CD8-positive, alpha-beta memory T cell (primary cell): Measurements from ENCODE around the gene SLC16A3. TPM values are rescaled to one million over a fixed set of nuclear protein-coding genes. Genes with fewer than 3 reads are reported as not detected.

Experiments used
- CTCF ChIA-PET: fragments of 350-600 bp; sonication (Branson Sonifier 250); formaldehyde crosslinking; loops from one replicate; lab custom pipeline; 2021; ENCODE audit warnings: antibody characterized with exemption; lab: Charles Lee
- POLR2A ChIA-PET: fragments of 350-600 bp; sonication (Branson Sonifier 250); formaldehyde crosslinking; loops from one replicate; lab custom pipeline; 2021; ENCODE audit warnings: antibody characterized with exemption; lab: Charles Lee
- DNase-seq, 5 donors: peaks; one replicate each; pipeline versions ENCODE4 v3.0.0 to v3.0.0-alpha.2; 2020 to 2022; ENCODE audit warnings: mixed read lengths in 1 of 5
- H3K27ac ChIP-seq: one replicate; pipeline ENCODE4 v1.7.0; 2013; ENCODE audit warnings: low read depth, mild to moderate bottlenecking, low read length, moderate library complexity
- H3K27me3 ChIP-seq: 2 replicates; pipeline ENCODE4 v1.7.0; 2013; ENCODE audit warnings: low read length, mild to moderate bottlenecking; ENCODE audit not compliant: insufficient read depth, poor library complexity, severe bottlenecking
- H3K36me3 ChIP-seq: 2 replicates; pipeline ENCODE4 v1.7.0; 2013; ENCODE audit warnings: mild to moderate bottlenecking, low read length, moderate library complexity; ENCODE audit not compliant: insufficient read depth
- H3K4me1 ChIP-seq: 2 replicates; pipeline ENCODE4 v1.7.0; 2013; ENCODE audit warnings: mild to moderate bottlenecking, low read length, moderate library complexity; ENCODE audit not compliant: insufficient read depth
- H3K4me3 ChIP-seq: 2 replicates; pipeline ENCODE4 v1.7.0; 2013; ENCODE audit warnings: mild to moderate bottlenecking, low read length
- H3K9me3 ChIP-seq: 2 replicates; pipeline ENCODE4 v1.7.0; 2013; ENCODE audit warnings: mild to moderate bottlenecking, low read length
- H3K27ac Mint-ChIP-seq, 8 donors: one replicate each; pipeline ENCODE4 v1.8.0; 2020 to 2021; ENCODE audit warnings: mixed read lengths in 8 of 8, mild to moderate bottlenecking in 6 of 8, inconsistent platforms in 3 of 8, moderate library complexity in 3 of 8
- H3K27me3 Mint-ChIP-seq, 2 donors: one replicate each; pipeline ENCODE4 v1.8.0; 2020 to 2021; ENCODE audit warnings: mixed read lengths in 2 of 2, mild to moderate bottlenecking in 1 of 2, moderate library complexity in 1 of 2
- H3K36me3 Mint-ChIP-seq, 3 donors: one replicate each; pipeline ENCODE4 v1.8.0; 2020 to 2021; ENCODE audit warnings: mixed read lengths in 3 of 3, inconsistent platforms in 1 of 3, mild to moderate bottlenecking in 1 of 3
- H3K4me1 Mint-ChIP-seq, 3 donors: one replicate each; pipeline ENCODE4 v1.8.0; 2020 to 2021; ENCODE audit warnings: mixed read lengths in 3 of 3, inconsistent platforms in 1 of 3, mild to moderate bottlenecking in 1 of 3
- H3K4me3 Mint-ChIP-seq, 7 donors: one replicate each; pipeline ENCODE4 v1.8.0; 2020 to 2021; ENCODE audit warnings: mixed read lengths in 7 of 7, mild to moderate bottlenecking in 6 of 7, moderate library complexity in 4 of 7, inconsistent platforms in 2 of 7
- H3K9me3 Mint-ChIP-seq, 5 donors: one replicate each; pipeline ENCODE4 v1.8.0; 2020 to 2022; ENCODE audit warnings: mixed read lengths in 5 of 5, mild to moderate bottlenecking in 3 of 5, moderate library complexity in 2 of 5, inconsistent platforms in 1 of 5
- polyA plus RNA-seq: library from polyadenylated mRNA; unstranded; fragments of 300-500 nt; fragmentation: Illumina TruSeq; gene quantifications from one replicate; pipeline ENCODE4 v1.2.3, GENCODE V29; 2021
- total RNA-seq, 2 experiments: library from RNA; stranded (reverse); gene quantifications; one replicate each; pipeline ENCODE4 v1.2.3, GENCODE V29; 2021

SLC16A3 gene
- total and polyA plus RNA-seq, 3 experiments from 2014 or later, result 3.3 to 31.8 (median 27.5) TPM

DNA sequence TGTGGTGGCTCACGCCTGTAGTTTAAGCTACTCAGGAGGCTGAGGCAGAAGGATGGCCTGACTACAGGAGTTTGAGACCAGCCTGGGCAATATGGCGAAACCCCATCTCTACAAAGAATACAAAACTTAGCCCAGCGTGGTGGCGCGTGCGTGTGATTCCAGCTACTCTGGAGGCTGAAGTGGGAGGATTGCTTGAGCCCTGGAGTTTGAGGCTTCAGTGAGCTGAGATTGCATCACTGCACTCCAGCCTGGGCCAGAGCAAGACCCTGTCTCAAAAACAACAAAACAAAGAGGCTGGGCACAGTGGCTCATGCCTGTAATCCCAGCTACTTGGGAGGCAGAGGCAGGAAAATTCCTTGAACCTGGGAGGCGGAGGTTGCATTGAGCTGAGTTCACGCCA lies 51.7 kb downstream of the SLC16A3 start:
- peak overlapping the region in 2 of 8 donors; percentile 48 to 85 for H3K27ac Mint-ChIP-seq
- peaks cover 18% of the 10 kb centered on the region for H3K4me1 ChIP-seq

DNA sequence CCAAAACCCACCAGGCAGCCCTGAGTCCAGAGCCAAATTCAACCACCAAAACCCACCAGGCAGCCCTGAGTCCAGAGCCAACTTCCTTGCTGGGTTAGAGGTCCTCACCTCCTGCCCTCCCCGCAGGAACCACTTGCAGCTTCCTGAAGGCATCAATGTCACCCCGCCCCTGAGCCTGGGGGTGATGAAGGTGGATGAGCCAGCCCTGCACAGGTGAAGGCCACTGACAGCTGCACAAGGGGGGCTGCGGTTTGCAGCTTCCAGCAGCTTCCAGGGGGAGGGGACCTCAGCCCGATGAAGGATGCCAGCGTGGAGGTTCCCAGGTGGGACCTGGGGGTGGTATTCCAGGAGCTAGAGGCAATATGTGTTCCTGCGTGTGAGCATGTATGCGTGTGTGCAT lies 52.2 kb downstream of the SLC16A3 start:
- Mint-ChIP-seq H3K9me3 (no peaks in the 10 kb centered on the region), H3K4me3 (peak overlapping the region in 3 of 7 donors; percentile 20 to 68 (median 27)), H3K27me3 (no peaks in the 10 kb centered on the region), H3K4me1 (peaks cover 14 to 22% (median 14%) of the 10 kb centered on the region in 3 donors), H3K27ac (peak overlapping the region in 5 of 8 donors; percentile 44 to 91 (median 64)), H3K36me3 (no peaks in the 10 kb centered on the region)
- DNase-seq, result no peak
- H3K4me3 ChIP-seq, result no peak overlapping the region
- ChIA-PET POLR2A (no interaction called here), CTCF (no interaction called here)
- H3K4me1 ChIP-seq, result peaks cover 18% of the 10 kb centered on the region
- no peak overlapping the region for H3K27ac ChIP-seq
- no peaks in the 10 kb centered on the region for H3K36me3 ChIP-seq
- H3K9me3 ChIP-seq, result no peaks in the 10 kb centered on the region
- no peaks in the 10 kb centered on the region for H3K27me3 ChIP-seq

More for the DNA sequence above, 51.7 kb downstream of the SLC16A3 start:
- no peaks in the 10 kb centered on the region for H3K36me3 Mint-ChIP-seq
- H3K4me3 Mint-ChIP-seq, result no peak overlapping the region
- Histone ChIP-seq H3K36me3 (no peaks in the 10 kb centered on the region), H3K4me3 (no peak overlapping the region), H3K9me3 (no peaks in the 10 kb centered on the region), H3K27ac (no peak overlapping the region), H3K27me3 (no peaks in the 10 kb centered on the region)
- DNase-seq, result no peak
- ChIA-PET POLR2A (no interaction called here), CTCF (interaction anchor here (1.2 kb wide), 1 partner anchor 16 kb away, joined by 3 read pairs; no protein-coding TSS in a partner anchor)
- H3K27me3 Mint-ChIP-seq, result no peaks in the 10 kb centered on the region
- no peaks in the 10 kb centered on the region for H3K9me3 Mint-ChIP-seq
- H3K4me1 Mint-ChIP-seq, result peaks cover 14 to 22% (median 14%) of the 10 kb centered on the region in 3 donors

DNA sequence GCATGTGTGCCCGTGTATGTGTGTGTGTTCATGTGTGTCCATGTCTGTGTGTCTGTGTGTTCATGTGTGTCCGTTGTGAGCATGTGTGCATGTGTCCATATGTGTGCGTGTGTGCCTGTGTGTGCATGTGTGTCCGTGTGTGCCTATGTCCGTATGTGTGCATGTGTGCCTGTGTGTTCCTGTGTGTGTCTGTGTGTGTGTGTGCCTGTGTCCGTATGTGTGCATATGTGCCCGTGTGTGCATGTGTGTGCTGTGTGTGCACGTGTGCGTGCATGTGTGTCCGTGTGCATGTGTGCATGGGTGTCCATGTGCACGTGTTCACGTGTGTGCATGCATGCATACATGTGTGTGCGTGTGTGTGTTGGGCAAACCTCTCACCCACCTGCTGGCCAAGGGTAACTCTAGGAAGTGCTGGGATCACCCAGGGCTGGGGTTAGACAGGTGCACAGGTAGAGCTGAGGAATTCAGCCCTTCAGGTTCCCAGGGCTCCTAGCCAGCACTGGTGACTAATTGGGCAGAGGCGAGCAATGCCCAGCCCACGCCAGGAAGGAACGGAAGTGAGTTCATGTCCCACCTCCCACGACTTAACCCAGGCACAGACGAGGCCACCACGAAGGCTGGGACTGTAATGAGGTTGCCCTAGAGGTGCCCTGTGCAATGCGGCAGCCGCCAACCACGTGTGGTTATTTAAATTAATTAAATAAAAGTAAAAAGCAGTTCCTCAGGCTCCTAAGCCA lies 52.8 kb downstream of the SLC16A3 start:
- Mint-ChIP-seq H3K9me3 (no peaks in the 10 kb centered on the region), H3K27ac (peak overlapping the region in 6 of 8 donors; percentile 26 to 76 (median 54)), H3K27me3 (no peaks in the 10 kb centered on the region), H3K4me1 (peaks cover 14 to 22% (median 14%) of the 10 kb centered on the region in 3 donors), H3K36me3 (no peaks in the 10 kb centered on the region), H3K4me3 (peak overlapping the region in 4 of 7 donors; percentile 0 to 68 (median 34))
- Histone ChIP-seq H3K27me3 (no peaks in the 10 kb centered on the region), H3K36me3 (no peaks in the 10 kb centered on the region), H3K4me3 (no peak overlapping the region), H3K9me3 (no peaks in the 10 kb centered on the region), H3K27ac (no peak overlapping the region), H3K4me1 (peaks cover 18% of the 10 kb centered on the region)
- ChIA-PET POLR2A (no interaction called here), CTCF (no interaction called here)
- DNase-seq, result no peak

DNA sequence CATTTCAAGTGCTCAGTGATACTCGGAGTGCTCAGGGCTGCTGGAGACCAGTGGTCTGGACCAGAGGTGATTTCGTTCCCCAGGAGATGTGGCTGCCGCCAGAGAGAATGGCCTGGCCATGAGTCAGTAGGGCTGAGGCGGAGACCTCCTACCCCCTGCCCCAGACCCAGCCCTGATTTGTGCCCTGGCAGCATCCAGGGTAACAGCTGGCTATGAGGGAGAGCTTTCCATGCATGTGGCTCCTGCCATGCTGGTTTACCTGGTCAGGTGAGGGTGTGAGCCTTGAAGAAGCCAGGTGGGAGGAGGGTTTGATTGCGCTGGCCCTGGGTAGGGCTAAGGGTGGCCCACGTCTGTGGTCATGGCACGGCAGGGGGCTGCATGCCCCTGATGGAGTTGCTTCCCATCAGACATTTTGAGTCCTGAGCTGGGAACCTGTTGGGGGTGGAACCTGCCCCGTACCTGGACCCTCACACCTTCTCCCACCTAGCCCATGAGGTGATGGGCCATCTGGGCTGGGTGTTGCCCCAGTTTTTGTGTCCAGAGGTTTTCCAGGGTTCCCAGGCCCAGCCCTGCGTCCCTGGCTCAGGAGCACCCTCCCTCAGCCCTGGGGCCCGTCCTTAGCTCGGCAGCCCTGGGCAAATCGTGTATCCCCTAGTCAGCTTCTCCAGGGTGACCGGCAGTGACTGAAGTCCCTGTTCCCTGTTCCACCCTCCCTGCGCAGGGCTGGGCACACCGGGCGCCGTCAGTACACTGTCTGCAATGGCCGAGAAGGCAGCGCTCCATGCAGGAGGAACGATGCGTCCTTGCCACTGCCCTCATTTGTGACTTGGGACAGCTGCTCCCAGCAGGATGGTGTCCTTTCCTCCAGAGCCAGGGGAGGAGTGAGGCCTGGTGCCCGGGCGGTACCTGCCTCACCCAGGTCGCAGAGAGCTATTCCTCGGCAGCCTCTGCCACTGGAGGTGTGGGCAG lies 53.7 kb downstream of the SLC16A3 start:
- DNase-seq, result no peak
- H3K4me1 ChIP-seq, result peaks cover 18% of the 10 kb centered on the region
- peak overlapping the region in 1 of 7 donors; percentile 38 for H3K4me3 Mint-ChIP-seq
- no peak overlapping the region for H3K27ac ChIP-seq
- no peaks in the 10 kb centered on the region for H3K27me3 ChIP-seq
- no peaks in the 10 kb centered on the region for H3K27me3 Mint-ChIP-seq
- H3K9me3 ChIP-seq, result no peaks in the 10 kb centered on the region
- ChIA-PET CTCF (interaction anchor here (1.2 kb wide), 1 partner anchor 21 kb away, joined by 5 read pairs; no protein-coding TSS in a partner anchor), POLR2A (interaction anchor here (1.0 to 1.2 kb wide), 2 partner anchors 9 to 11 kb away, joined by 3 read pairs; no protein-coding TSS in a partner anchor)
- no peaks in the 10 kb centered on the region for H3K36me3 ChIP-seq
- H3K36me3 Mint-ChIP-seq, result no peaks in the 10 kb centered on the region
- H3K4me3 ChIP-seq, result no peak overlapping the region
- no peaks in the 10 kb centered on the region for H3K9me3 Mint-ChIP-seq
- H3K27ac Mint-ChIP-seq, result no peak overlapping the region
- peaks cover 14 to 22% (median 14%) of the 10 kb centered on the region in 3 donors for H3K4me1 Mint-ChIP-seq

DNA sequence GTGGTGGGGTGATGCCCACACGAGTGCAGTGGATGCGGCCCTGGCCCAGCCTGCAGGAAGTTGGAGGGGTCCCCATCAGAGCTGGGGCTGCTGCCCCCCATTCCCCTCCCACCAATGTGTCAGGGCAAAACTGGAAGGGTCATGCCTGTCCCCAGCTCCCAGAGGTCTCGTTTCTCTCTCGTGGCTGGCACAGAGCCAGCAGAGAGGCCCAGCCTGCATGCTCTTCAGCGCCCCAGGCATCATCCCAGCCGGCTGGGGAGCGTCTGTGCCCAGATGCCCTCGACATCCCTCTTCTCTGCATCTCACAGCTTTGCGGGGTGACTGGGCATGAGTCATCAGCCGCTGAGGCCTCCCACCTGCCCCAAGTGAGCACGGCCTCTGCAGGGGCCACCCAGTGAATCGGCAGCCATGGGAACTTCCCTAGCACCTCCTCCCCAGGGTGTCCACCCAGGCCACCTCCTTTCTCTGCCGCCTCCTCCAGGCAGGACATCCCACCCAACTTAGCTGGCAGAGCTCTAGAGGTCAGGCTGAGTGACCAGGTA lies 54.4 kb downstream of the SLC16A3 start:
- H3K27ac Mint-ChIP-seq, result no peak overlapping the region
- H3K4me1 Mint-ChIP-seq, result peaks cover 14 to 22% (median 14%) of the 10 kb centered on the region in 3 donors
- no peak for DNase-seq
- H3K9me3 Mint-ChIP-seq, result no peaks in the 10 kb centered on the region
- no peak overlapping the region for H3K27ac ChIP-seq
- no peaks in the 10 kb centered on the region for H3K9me3 ChIP-seq
- H3K27me3 ChIP-seq, result no peaks in the 10 kb centered on the region
- H3K27me3 Mint-ChIP-seq, result peaks cover 0 to 1% of the 10 kb centered on the region in 2 donors
- H3K36me3 Mint-ChIP-seq, result no peaks in the 10 kb centered on the region
- H3K4me3 ChIP-seq, result no peak overlapping the region
- ChIA-PET POLR2A (interaction anchor here (1.0 to 1.2 kb wide), 2 partner anchors 9 to 10 kb away, joined by 3 read pairs; no protein-coding TSS in a partner anchor), CTCF (interaction anchor here (1.2 kb wide), 1 partner anchor 22 kb away, joined by 5 read pairs; no protein-coding TSS in a partner anchor)
- H3K36me3 ChIP-seq, result no peaks in the 10 kb centered on the region
- peaks cover 18% of the 10 kb centered on the region for H3K4me1 ChIP-seq
- no peak overlapping the region for H3K4me3 Mint-ChIP-seq

DNA sequence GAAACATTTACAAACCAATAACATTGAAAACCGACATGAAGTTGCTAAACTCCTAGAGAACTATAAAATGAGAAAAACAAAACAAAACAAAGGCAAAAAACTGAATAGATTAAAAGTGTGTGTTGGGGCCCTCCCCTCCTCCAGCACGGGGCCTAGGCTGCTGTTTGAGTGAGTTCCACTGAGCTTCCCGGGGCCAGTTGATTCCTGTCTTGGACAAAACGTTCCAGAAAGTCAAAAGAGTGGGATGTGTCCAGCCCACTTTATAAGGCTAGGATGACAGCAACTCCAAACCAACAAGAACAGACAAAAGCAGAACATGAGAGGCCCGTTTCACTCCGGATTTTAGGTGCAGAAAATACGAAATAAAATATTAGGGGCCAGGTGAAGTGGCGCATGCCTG lies 56.3 kb downstream of the SLC16A3 start:
- Mint-ChIP-seq H3K9me3 (no peaks in the 10 kb centered on the region), H3K36me3 (no peaks in the 10 kb centered on the region), H3K27ac (no peak overlapping the region), H3K4me1 (peaks cover 14 to 22% (median 14%) of the 10 kb centered on the region in 3 donors), H3K4me3 (no peak overlapping the region), H3K27me3 (peaks cover 0 to 1% of the 10 kb centered on the region in 2 donors)
- Histone ChIP-seq H3K9me3 (no peaks in the 10 kb centered on the region), H3K27me3 (no peaks in the 10 kb centered on the region), H3K27ac (peak overlapping the region; percentile 24), H3K4me3 (no peak overlapping the region), H3K36me3 (no peaks in the 10 kb centered on the region), H3K4me1 (peaks cover 18% of the 10 kb centered on the region)
- ChIA-PET POLR2A (interaction anchor here (0.6 kb wide), 1 partner anchor 13 kb away, joined by 5 read pairs; no protein-coding TSS in a partner anchor), CTCF (no interaction called here)
- DNase-seq, result no peak

DNA sequence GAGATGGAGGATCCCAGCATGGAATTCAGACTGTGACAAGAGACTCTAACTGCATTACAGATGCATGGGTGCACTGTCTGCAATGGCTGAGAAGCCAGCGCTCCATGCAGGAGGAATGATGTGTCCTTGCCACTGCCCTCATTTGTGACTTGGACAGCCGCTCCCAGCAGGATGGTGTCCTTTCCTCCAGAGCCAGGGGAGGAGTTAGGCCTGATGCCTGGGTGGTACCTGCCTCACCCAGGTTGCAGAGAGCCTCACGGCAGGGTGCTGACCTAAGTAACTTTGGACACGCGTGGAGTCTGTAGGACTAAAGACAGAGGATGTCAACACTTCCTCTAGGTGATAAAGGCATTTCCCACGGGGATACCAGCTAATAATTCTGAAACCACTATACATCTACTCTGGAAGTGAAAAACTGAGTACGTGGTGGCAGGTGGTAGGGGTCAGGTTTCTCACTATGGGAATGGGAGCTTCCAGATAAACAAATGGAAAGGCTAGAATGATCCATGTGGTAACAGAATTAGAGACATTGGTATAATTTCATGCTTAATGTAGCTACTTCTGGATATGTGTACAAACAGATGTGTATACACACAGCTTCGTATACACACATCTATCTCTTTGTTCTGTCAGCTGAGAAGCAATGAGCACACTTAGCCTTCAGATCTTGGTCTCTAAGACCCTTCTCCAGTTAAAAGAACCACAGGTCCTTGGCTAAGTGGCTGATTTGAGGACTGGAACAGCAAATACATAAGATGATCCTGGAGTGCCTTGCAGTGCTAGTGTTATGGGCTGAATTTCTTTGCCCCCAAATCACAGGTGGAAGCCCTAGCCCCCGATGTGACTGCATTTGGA lies 58.4 kb downstream of the SLC16A3 start:
- no peak for DNase-seq
- no peaks in the 10 kb centered on the region for H3K9me3 ChIP-seq
- H3K27ac ChIP-seq, result peak overlapping the region; percentile 51
- no peaks in the 10 kb centered on the region for H3K36me3 ChIP-seq
- H3K27me3 ChIP-seq, result no peaks in the 10 kb centered on the region
- POLR2A ChIA-PET, result no interaction called here
- peak overlapping the region in 2 of 8 donors; percentile 32 to 33 for H3K27ac Mint-ChIP-seq
- H3K4me1 ChIP-seq, result peaks cover 14% of the 10 kb centered on the region
- H3K9me3 Mint-ChIP-seq, result no peaks in the 10 kb centered on the region
- no peak overlapping the region for H3K4me3 ChIP-seq
- CTCF ChIA-PET, result no interaction called here
- H3K4me3 Mint-ChIP-seq, result no peak overlapping the region
- peaks cover 0 to 1% of the 10 kb centered on the region in 2 donors for H3K27me3 Mint-ChIP-seq
- H3K4me1 Mint-ChIP-seq, result peaks cover 0 to 15% (median under 1%) of the 10 kb centered on the region in 3 donors
- no peaks in the 10 kb centered on the region for H3K36me3 Mint-ChIP-seq
